NB4 (cell line): ENCODE results near the gene SSBP4.
"Not testable (repeated sequence)": the region's sequence is repeated elsewhere in the genome, so short reads cannot be mapped to it uniquely, and the experiment has no call there.

Source experiments
- DNase-seq: peaks from one replicate; pipeline ENCODE4 v3.0.0; 2010; ENCODE audit warnings: low read depth
- H3K4me3 ChIP-seq: one replicate; pipeline ENCODE4 v1.5.1; 2011; ENCODE audit warnings: mild to moderate bottlenecking, low read depth, low read length, moderate library complexity
- CTCF ChIP-seq: IDR thresholded peaks from one replicate; pipeline ENCODE4 v1.5.1; 2012; ENCODE audit warnings: low read depth, low read length
- MAX ChIP-seq: IDR thresholded peaks from 2 replicates; pipeline ENCODE4 v1.6.1; 2011; ENCODE audit warnings: low read depth, low read length
- MYC ChIP-seq: IDR thresholded peaks from 2 replicates; pipeline ENCODE4 v1.6.1; 2011; ENCODE audit warnings: low read depth, low read length
- POLR2A ChIP-seq: IDR thresholded peaks from 2 replicates; pipeline ENCODE4 v1.6.1; 2011; ENCODE audit warnings: mild to moderate bottlenecking; ENCODE audit not compliant: insufficient read length; ENCODE audit errors: extremely low read depth

Gene SSBP4

GRCh38 chr19:18380843-18381242 lies 38.4 kb upstream of the SSBP4 start:
- H3K4me3 ChIP-seq: no peak overlapping the region
- no peak for DNase-seq
- TF ChIP-seq POLR2A (no peak), CTCF (no peak), MYC (no peak), MAX (no peak)

GRCh38 chr19:18383622-18384021 lies 35.6 kb upstream of the SSBP4 start:
- H3K4me3 ChIP-seq, DNase-seq: not testable (repeated sequence)

GRCh38 chr19:18384775-18385174 lies 34.4 kb upstream of the SSBP4 start:
- DNase-seq: no peak
- TF ChIP-seq POLR2A: no peak
- no peak for TF ChIP-seq CTCF
- no peak for TF ChIP-seq MYC
- TF ChIP-seq MAX: no peak
- H3K4me3 ChIP-seq: no peak overlapping the region

GRCh38 chr19:18385359-18385674 lies 33.9 kb upstream of the SSBP4 start:
- TF ChIP-seq MYC (no peak), POLR2A (no peak), MAX (no peak), CTCF (no peak)
- no peak for DNase-seq
- H3K4me3 ChIP-seq: no peak overlapping the region

GRCh38 chr19:18385675-18386542 lies 33.3 kb upstream of the SSBP4 start, which contains the start of gene GDF15:
Gene GDF15 (plus strand): TSS chr19:18386158. CDS start chr19:18386190, 32 bp downstream.
- TF ChIP-seq POLR2A (no peak), MAX (no peak), MYC (no peak), CTCF (peak; percentile 74)
- H3K4me3 ChIP-seq: no peak within 1 kb of the TSS
- peak; percentile 54 for DNase-seq

- DNase-seq: no peak
- H3K4me3 ChIP-seq: no peak overlapping the region
- TF ChIP-seq POLR2A (no peak), MYC (no peak), MAX (no peak), CTCF (no peak)
These were observed 32.5 kb upstream of the SSBP4 start for GRCh38 chr19:18386543-18387271.
